DOHH2 (cell line): Measurements from ENCODE around the gene AMY1B.
"Not testable (repeated sequence)": the region's sequence is repeated elsewhere in the genome, so short reads cannot be mapped to it uniquely, and the experiment has no call there.

ENCODE experiments used
- H3F3A ChIP-seq: fragments of 200-600 bp; sonication (generic), shearing (Covaris generic); 2 replicates; pipeline ENCODE4 v1.6.0; 2016; ENCODE audit warnings: antibody characterized with exemption, mild to moderate bottlenecking; ENCODE audit not compliant: control insufficient read depth, insufficient read depth
- H3K27ac ChIP-seq: fragments of 200-600 bp; sonication (generic); 2 replicates; pipeline ENCODE4 v1.5.1; 2014; ENCODE audit warnings: low read depth, mild to moderate bottlenecking, low read length, moderate library complexity
- H3K27me3 ChIP-seq: fragments of 200-600 bp; sonication (generic); 2 replicates; pipeline ENCODE4 v1.6.1; 2014; ENCODE audit warnings: mild to moderate bottlenecking, low read length, mixed read lengths; ENCODE audit not compliant: control insufficient read depth
- H3K36me3 ChIP-seq: fragments of 200-600 bp; sonication (generic); 2 replicates; pipeline ENCODE4 v1.6.1; 2014; ENCODE audit warnings: mild to moderate bottlenecking, low read length, moderate library complexity, mixed read lengths; ENCODE audit not compliant: control insufficient read depth
- H3K4me1 ChIP-seq: fragments of 200-600 bp; sonication (generic); 2 replicates; pipeline ENCODE4 v1.6.1; 2014; ENCODE audit warnings: mild to moderate bottlenecking, low read length, mixed read lengths; ENCODE audit not compliant: control insufficient read depth
- H3K4me2 ChIP-seq: fragments of 200-600 bp; sonication (generic); 2 replicates; pipeline ENCODE4 v1.6.0; 2014; ENCODE audit warnings: mild to moderate bottlenecking, low read length, moderate library complexity
- H3K4me3 ChIP-seq: fragments of 200-600 bp; sonication (generic); 2 replicates; pipeline ENCODE4 v1.5.1; 2014; ENCODE audit warnings: mild to moderate bottlenecking, low read length, mixed read lengths
- H3K79me2 ChIP-seq: fragments of 200-600 bp; sonication (generic); 2 replicates; pipeline ENCODE4 v1.6.1; 2014; ENCODE audit warnings: mild to moderate bottlenecking, low read length, mixed read lengths; ENCODE audit not compliant: control insufficient read depth
- H3K9me2 ChIP-seq: fragments of 200-600 bp; sonication (generic); replicated peaks from 2 replicates; pipeline ENCODE4 v1.6.1; 2014; ENCODE audit warnings: mild to moderate bottlenecking, low read length, mixed read lengths; ENCODE audit not compliant: control insufficient read depth
- H3K9me3 ChIP-seq: fragments of 200-600 bp; sonication (generic); 2 replicates; pipeline ENCODE4 v1.6.1; 2014; ENCODE audit warnings: antibody characterized with exemption, low read length, mixed read lengths; ENCODE audit not compliant: control insufficient read depth, insufficient read depth
- H4K20me1 ChIP-seq: fragments of 200-600 bp; sonication (generic); 2 replicates; pipeline ENCODE4 v1.6.0; 2014; ENCODE audit warnings: low read depth, mild to moderate bottlenecking, antibody characterized with exemption, low read length, moderate library complexity; ENCODE audit not compliant: control insufficient read depth, insufficient read depth

The AMY1B gene

GRCh38 chr1:103696110-103696509 is at the start of gene AMY1B:
Gene AMY1B, minus strand, starts transcription at chr1:103696210. Its CDS starts 571 bp downstream, at chr1:103695639.
- H3K9me3 ChIP-seq, H3K4me3 ChIP-seq, H3F3A ChIP-seq, H3K9me2 ChIP-seq, H3K27me3 ChIP-seq, H4K20me1 ChIP-seq, H3K36me3 ChIP-seq, H3K27ac ChIP-seq, H3K4me1 ChIP-seq, H3K79me2 ChIP-seq, H3K4me2 ChIP-seq: not testable (repeated sequence)

GRCh38 chr1:103745040-103745439 is 49.0 kb upstream of the AMY1B start:
- not testable (repeated sequence) for H3K27ac ChIP-seq, H3K4me3 ChIP-seq, H3F3A ChIP-seq, H3K79me2 ChIP-seq, H3K36me3 ChIP-seq, H3K27me3 ChIP-seq, H3K9me2 ChIP-seq, H4K20me1 ChIP-seq, H3K9me3 ChIP-seq, H3K4me2 ChIP-seq, H3K4me1 ChIP-seq

DNA sequence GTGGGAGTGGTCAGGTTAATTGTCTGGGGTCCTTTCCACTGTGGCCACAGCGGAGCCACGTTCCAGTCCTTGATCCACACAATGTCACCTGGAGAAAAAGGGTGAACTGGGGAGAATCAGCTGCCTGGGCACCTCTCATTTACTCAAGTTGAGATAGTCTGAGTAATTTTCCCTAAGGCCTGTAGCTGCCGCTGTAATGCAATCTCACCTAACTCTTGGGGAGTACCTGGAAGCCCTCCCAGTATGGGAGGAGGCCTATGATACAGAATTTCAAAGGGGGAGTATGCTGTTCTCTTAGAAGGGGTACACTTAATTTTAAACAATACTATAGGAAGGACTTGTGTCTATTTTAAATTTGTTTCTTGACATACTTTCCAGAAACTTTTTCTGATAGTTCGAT is 48.4 kb upstream of the AMY1B start:
- H3K9me3 ChIP-seq, H3F3A ChIP-seq, H3K4me1 ChIP-seq, H3K27ac ChIP-seq, H3K36me3 ChIP-seq, H3K9me2 ChIP-seq, H3K4me2 ChIP-seq, H4K20me1 ChIP-seq, H3K79me2 ChIP-seq, H3K4me3 ChIP-seq, H3K27me3 ChIP-seq: not testable (repeated sequence)

- H4K20me1 ChIP-seq, H3K27ac ChIP-seq, H3K9me2 ChIP-seq, H3F3A ChIP-seq, H3K9me3 ChIP-seq, H3K27me3 ChIP-seq, H3K4me1 ChIP-seq, H3K4me3 ChIP-seq, H3K79me2 ChIP-seq, H3K36me3 ChIP-seq, H3K4me2 ChIP-seq: not testable (repeated sequence)
Measured at GRCh38 chr1:103738031-103738430, 42.0 kb upstream of the AMY1B start.

DNA sequence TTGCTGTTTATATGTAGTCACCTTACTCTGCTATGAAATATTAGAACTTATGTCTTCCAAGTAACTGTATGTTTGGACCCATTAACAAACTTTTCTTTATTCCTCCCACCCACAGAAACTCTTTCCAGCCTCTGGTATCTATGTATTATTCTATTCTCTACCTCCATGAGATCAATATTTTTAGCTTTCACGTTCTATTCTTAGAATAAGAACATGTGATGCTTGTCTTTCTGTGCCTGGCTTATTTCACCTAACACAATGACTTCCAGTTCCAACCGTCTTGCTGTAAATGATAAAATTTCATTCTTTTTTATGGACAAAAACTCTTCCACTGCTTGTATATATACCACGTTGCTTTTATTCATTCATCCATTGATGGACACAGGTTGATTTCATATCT is 39.3 kb upstream of the AMY1B start:
- not testable (repeated sequence) for H3K79me2 ChIP-seq, H3K36me3 ChIP-seq, H3K27me3 ChIP-seq, H3K27ac ChIP-seq, H3K4me3 ChIP-seq, H4K20me1 ChIP-seq, H3F3A ChIP-seq, H3K4me2 ChIP-seq, H3K4me1 ChIP-seq, H3K9me2 ChIP-seq, H3K9me3 ChIP-seq

DNA sequence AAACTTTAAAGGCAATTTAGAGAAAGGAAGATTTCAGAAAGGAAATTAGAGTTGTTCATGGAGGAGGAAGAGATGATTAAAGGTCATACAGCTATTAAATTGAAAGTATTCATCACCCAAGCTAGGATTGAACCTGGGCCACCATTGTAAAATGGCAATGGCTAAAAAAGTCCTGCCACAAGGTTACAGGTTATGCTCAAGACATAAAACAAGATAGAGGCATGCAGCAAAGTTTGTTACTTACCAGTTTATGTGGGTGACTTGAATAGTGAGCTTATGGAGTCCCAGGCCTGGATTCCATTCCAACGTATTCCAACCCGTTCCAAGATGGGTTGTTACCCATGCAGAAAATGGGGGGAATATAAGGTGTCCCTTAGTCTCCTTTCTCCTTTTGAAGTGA is 25.5 kb upstream of the AMY1B start:
- not testable (repeated sequence) for H3K79me2 ChIP-seq, H3K4me3 ChIP-seq, H3K9me2 ChIP-seq, H3K27ac ChIP-seq, H3K4me2 ChIP-seq, H3K36me3 ChIP-seq, H4K20me1 ChIP-seq, H3K4me1 ChIP-seq, H3K27me3 ChIP-seq, H3F3A ChIP-seq, H3K9me3 ChIP-seq

DNA sequence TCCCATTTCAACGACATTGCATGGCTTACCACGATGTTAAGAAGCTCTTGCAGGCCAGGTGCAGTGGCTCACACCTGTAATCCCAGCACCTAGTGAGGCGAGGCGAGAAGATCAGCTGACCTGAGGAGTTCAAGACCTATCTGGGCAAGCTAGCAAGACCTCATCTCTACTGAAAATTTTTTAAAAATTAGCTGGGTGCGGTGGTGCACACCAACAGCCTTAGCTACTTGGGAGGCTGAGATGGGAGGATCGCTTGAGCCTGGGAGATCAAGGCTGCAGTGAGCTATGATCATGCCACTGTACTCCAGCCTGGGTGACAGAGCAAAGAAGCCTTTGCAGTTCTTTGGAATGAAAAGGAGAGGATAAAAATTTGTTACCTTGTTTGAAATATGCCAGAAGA is 21.4 kb upstream of the AMY1B start:
- H3K9me3 ChIP-seq, H3K79me2 ChIP-seq, H4K20me1 ChIP-seq, H3K4me2 ChIP-seq, H3K27me3 ChIP-seq, H3K4me1 ChIP-seq, H3K4me3 ChIP-seq, H3F3A ChIP-seq, H3K27ac ChIP-seq, H3K36me3 ChIP-seq, H3K9me2 ChIP-seq: not testable (repeated sequence)

GRCh38 chr1:103710381-103710780 is 14.4 kb upstream of the AMY1B start:
- H3K4me1 ChIP-seq, H3K9me2 ChIP-seq, H3K27ac ChIP-seq, H3K27me3 ChIP-seq, H3K36me3 ChIP-seq, H3K4me3 ChIP-seq, H3K79me2 ChIP-seq, H3K4me2 ChIP-seq, H3K9me3 ChIP-seq, H3F3A ChIP-seq, H4K20me1 ChIP-seq: not testable (repeated sequence)

- H3F3A ChIP-seq, H3K27me3 ChIP-seq, H3K4me2 ChIP-seq, H3K36me3 ChIP-seq, H3K9me3 ChIP-seq, H4K20me1 ChIP-seq, H3K9me2 ChIP-seq, H3K27ac ChIP-seq, H3K79me2 ChIP-seq, H3K4me3 ChIP-seq, H3K4me1 ChIP-seq: not testable (repeated sequence)
Measured at GRCh38 chr1:103707670-103708069, 11.7 kb upstream of the AMY1B start.
